HL-60 (cell line): Measurements from ENCODE around the gene GALNT17.

Experiments used
- DNase-seq, 2 experiments: peaks; one replicate each; pipeline ENCODE4 v3.0.0-alpha.2; 2010 to 2020; ENCODE audit warnings: low read depth in 1 of 2, low spot score in 1 of 2
- H3K27ac ChIP-seq: fragments of 250-450 bp; sonication (Bioruptor Pico); replicated peaks from 2 replicates; pipeline ENCODE4 v1.5.1; 2020; ENCODE audit warnings: mild to moderate bottlenecking, moderate library complexity
- H3K27me3 ChIP-seq: fragments of 250-450 bp; sonication (Bioruptor Pico); 2 replicates; pipeline ENCODE4 v1.5.1; 2021; ENCODE audit warnings: mild to moderate bottlenecking, moderate library complexity; ENCODE audit not compliant: insufficient read depth, poor library complexity, severe bottlenecking
- H3K4me3 ChIP-seq: replicated peaks from 2 replicates; pipeline ENCODE4 v1.5.1; 2011; ENCODE audit warnings: mild to moderate bottlenecking, control low read depth, low read length; ENCODE audit not compliant: insufficient read depth
- GABPA ChIP-seq: IDR thresholded peaks from 2 replicates; pipeline ENCODE4 v1.6.1; 2012; ENCODE audit warnings: low read depth
- POLR2AphosphoS5 ChIP-seq: IDR thresholded peaks from 2 replicates; pipeline ENCODE4 v1.6.1; 2012; ENCODE audit warnings: low read depth
- SPI1 ChIP-seq: IDR thresholded peaks from 2 replicates; pipeline ENCODE4 v1.6.1; 2012; ENCODE audit warnings: low read depth, mild to moderate bottlenecking, borderline replicate concordance
- TF ChIP-seq, protein P1 (sequence below): IDR thresholded peaks from 2 replicates; pipeline ENCODE4 v1.6.1; 2012; ENCODE audit warnings: low read depth; ENCODE audit not compliant: insufficient replicate concordance
- TF ChIP-seq, protein P2 (sequence below): IDR thresholded peaks from one replicate; pipeline ENCODE4 v1.5.1; 2011; ENCODE audit warnings: low read length, control low read depth, inconsistent platforms; ENCODE audit not compliant: insufficient read depth

GALNT17 gene

DNA sequence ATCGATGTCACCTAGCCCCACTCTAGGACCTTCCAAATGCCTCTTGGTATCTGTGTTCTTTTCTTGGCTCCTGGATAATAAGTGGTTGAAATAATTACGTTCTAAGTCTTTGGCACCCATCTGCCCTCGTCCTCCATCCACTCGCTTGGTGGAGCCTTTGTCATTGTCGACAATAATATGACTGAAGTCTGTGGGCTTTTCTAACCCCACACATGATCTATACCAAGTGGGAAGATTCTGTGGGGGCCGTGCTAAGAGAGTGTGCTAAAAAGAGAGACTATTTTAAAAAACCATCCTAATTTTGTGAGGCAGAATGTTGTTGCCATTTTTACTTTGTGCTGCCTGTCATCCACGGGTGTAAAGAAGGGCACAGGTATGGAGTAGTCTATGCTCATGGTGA lies 113.1 kb downstream of the GALNT17 start:
- no peak for DNase-seq
- Histone ChIP-seq H3K27me3 (no peaks in the 10 kb centered on the region), H3K4me3 (no peak overlapping the region), H3K27ac (no peak overlapping the region)
- TF ChIP-seq, protein P1, sequence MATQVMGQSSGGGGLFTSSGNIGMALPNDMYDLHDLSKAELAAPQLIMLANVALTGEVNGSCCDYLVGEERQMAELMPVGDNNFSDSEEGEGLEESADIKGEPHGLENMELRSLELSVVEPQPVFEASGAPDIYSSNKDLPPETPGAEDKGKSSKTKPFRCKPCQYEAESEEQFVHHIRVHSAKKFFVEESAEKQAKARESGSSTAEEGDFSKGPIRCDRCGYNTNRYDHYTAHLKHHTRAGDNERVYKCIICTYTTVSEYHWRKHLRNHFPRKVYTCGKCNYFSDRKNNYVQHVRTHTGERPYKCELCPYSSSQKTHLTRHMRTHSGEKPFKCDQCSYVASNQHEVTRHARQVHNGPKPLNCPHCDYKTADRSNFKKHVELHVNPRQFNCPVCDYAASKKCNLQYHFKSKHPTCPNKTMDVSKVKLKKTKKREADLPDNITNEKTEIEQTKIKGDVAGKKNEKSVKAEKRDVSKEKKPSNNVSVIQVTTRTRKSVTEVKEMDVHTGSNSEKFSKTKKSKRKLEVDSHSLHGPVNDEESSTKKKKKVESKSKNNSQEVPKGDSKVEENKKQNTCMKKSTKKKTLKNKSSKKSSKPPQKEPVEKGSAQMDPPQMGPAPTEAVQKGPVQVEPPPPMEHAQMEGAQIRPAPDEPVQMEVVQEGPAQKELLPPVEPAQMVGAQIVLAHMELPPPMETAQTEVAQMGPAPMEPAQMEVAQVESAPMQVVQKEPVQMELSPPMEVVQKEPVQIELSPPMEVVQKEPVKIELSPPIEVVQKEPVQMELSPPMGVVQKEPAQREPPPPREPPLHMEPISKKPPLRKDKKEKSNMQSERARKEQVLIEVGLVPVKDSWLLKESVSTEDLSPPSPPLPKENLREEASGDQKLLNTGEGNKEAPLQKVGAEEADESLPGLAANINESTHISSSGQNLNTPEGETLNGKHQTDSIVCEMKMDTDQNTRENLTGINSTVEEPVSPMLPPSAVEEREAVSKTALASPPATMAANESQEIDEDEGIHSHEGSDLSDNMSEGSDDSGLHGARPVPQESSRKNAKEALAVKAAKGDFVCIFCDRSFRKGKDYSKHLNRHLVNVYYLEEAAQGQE = no peak
- TF ChIP-seq POLR2AphosphoS5 (no peak), SPI1 (no peak), GABPA (no peak)
- TF ChIP-seq, protein P2, sequence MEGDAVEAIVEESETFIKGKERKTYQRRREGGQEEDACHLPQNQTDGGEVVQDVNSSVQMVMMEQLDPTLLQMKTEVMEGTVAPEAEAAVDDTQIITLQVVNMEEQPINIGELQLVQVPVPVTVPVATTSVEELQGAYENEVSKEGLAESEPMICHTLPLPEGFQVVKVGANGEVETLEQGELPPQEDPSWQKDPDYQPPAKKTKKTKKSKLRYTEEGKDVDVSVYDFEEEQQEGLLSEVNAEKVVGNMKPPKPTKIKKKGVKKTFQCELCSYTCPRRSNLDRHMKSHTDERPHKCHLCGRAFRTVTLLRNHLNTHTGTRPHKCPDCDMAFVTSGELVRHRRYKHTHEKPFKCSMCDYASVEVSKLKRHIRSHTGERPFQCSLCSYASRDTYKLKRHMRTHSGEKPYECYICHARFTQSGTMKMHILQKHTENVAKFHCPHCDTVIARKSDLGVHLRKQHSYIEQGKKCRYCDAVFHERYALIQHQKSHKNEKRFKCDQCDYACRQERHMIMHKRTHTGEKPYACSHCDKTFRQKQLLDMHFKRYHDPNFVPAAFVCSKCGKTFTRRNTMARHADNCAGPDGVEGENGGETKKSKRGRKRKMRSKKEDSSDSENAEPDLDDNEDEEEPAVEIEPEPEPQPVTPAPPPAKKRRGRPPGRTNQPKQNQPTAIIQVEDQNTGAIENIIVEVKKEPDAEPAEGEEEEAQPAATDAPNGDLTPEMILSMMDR = no peak

DNA sequence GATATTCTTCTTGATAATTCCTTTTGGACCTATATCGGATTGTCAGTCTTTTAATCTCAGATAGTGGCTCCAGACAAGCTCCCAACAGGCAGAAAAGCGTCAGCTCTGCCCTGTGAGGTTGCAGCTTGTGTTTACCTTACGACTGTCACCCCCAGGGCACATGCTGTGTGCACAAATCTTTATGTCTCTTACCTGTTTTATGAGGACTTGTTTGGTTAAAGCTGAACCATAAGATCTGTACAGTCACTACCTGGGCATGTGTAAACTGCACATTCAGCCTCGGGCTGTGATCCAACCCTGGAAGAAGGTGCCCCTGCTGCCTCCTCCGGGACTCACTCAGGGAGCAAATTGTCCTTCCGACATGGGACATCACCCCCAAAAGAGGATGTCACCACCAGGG lies 119.8 kb downstream of the GALNT17 start:
- TF ChIP-seq SPI1 = no peak
- no peak for TF ChIP-seq POLR2AphosphoS5
- TF ChIP-seq GABPA = no peak
- TF ChIP-seq, protein P1 = no peak
- TF ChIP-seq, protein P2 = no peak
- Histone ChIP-seq H3K27ac (no peak overlapping the region), H3K4me3 (no peak overlapping the region), H3K27me3 (no peaks in the 10 kb centered on the region)
- no peak for DNase-seq

DNA sequence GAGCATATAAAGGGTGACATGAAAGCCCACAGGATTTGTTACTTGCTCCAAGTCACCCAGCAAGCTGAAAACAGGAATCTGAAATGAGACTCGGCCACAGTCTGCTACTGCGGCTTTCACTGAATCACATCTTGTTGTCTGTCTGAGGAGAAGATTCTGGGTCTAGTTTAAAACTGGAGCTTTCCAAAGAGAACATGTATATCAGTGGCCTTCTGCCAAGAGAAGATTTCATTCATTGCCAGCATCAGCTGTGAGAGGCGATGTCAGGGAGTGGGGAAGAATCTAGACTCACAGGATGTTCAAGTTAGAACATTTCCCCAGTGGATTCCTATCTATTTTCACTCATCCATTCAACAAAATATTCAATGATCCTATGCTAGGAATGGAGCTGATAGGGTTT lies 122.8 kb downstream of the GALNT17 start:
- DNase-seq = no peak
- no peak overlapping the region for H3K27ac ChIP-seq
- H3K4me3 ChIP-seq = no peak overlapping the region
- no peaks in the 10 kb centered on the region for H3K27me3 ChIP-seq
- TF ChIP-seq POLR2AphosphoS5 = no peak
- TF ChIP-seq, protein P2 = no peak
- TF ChIP-seq, protein P1 = no peak
- TF ChIP-seq GABPA = no peak
- no peak for TF ChIP-seq SPI1
